Gastrocnemius medialis (tissue), 4 donors: ENCODE measurements around the gene SMOC1.

ENCODE experiments used
- POLR2A ChIP-seq, 2 donors: fragments of 450-650 bp; IDR thresholded peaks; one replicate each; pipeline ENCODE4 v1.6.1; 2017; ENCODE audit warnings: antibody characterized with exemption in 2 of 2, mild to moderate bottlenecking in 2 of 2, moderate library complexity in 2 of 2
- TF ChIP-seq, protein P1 (sequence below), 5 experiments: fragments of 450-650 bp in 3 of 5; fragments of 200-600 bp in 2 of 5; sonication (generic) in 2 of 5; IDR thresholded peaks in 4 of 5; conservative IDR thresholded peaks in 1 of 5; 1 replicate in 4 of 5; 2 replicates in 1 of 5; pipeline ENCODE4 v1.5.1; 2016 to 2019; ENCODE audit warnings: antibody characterized with exemption in 5 of 5, mild to moderate bottlenecking in 3 of 5, moderate library complexity in 3 of 5

- TF ChIP-seq POLR2A (IDR thresholded peaks at IDR 0.05) = no peak
- TF ChIP-seq, protein P1, sequence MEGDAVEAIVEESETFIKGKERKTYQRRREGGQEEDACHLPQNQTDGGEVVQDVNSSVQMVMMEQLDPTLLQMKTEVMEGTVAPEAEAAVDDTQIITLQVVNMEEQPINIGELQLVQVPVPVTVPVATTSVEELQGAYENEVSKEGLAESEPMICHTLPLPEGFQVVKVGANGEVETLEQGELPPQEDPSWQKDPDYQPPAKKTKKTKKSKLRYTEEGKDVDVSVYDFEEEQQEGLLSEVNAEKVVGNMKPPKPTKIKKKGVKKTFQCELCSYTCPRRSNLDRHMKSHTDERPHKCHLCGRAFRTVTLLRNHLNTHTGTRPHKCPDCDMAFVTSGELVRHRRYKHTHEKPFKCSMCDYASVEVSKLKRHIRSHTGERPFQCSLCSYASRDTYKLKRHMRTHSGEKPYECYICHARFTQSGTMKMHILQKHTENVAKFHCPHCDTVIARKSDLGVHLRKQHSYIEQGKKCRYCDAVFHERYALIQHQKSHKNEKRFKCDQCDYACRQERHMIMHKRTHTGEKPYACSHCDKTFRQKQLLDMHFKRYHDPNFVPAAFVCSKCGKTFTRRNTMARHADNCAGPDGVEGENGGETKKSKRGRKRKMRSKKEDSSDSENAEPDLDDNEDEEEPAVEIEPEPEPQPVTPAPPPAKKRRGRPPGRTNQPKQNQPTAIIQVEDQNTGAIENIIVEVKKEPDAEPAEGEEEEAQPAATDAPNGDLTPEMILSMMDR (IDR thresholded peaks at IDR 0.05 in 4 of 5, conservative IDR thresholded peaks at IDR 0.05 in 1 of 5) = no peak
Measured at GRCh38 chr14:70033116-70033515, 153.9 kb downstream of the SMOC1 start.
